Stimulated activated CD4-positive, alpha-beta T cell treated with anti-CD3 and anti-CD28 coated beads, Interleukin-15, amount 100 ng/mL, for 1 hour (primary cell): Measurements from ENCODE around the gene ARL16.

ENCODE experiments used
- DNase-seq, 2 donors: peaks; one replicate each; pipeline ENCODE4 v3.0.0-alpha.2; 2020; ENCODE audit warnings: low read depth in 1 of 2, low spot score in 1 of 2

ARL16 gene

GRCh38 chr17:81683584-81684441, at the start of gene ARL16, which contains the start of gene HGS:
Gene ARL16, minus strand, starts transcription at chr17:81683797. Its CDS starts 44 bp downstream, at chr17:81683753.
Gene HGS, plus strand, starts transcription at chr17:81684011. Its CDS starts 56 bp downstream, at chr17:81684067.
- DNase-seq, result peak; percentile 96

- DNase-seq, result no peak
These were observed 43.9 kb upstream of the ARL16 start for GRCh38 chr17:81727324-81728031.

GRCh38 chr17:81726004-81726403, 42.4 kb upstream of the ARL16 start:
- DNase-seq, result no peak

- no peak for DNase-seq
These were observed 41.8 kb upstream of the ARL16 start for GRCh38 chr17:81725439-81725838.

- DNase-seq, result no peak
These were observed 40.1 kb upstream of the ARL16 start for GRCh38 chr17:81723651-81724209.

GRCh38 chr17:81722184-81723120, 38.9 kb upstream of the ARL16 start:
- DNase-seq, result no peak

GRCh38 chr17:81720267-81721071, 36.9 kb upstream of the ARL16 start:
- DNase-seq, result no peak

GRCh38 chr17:81719410-81720266, 36.0 kb upstream of the ARL16 start:
- no peak for DNase-seq

GRCh38 chr17:81717766-81718089, 34.1 kb upstream of the ARL16 start:
- no peak for DNase-seq

GRCh38 chr17:81717049-81717765, 33.6 kb upstream of the ARL16 start:
- DNase-seq, result no peak

- DNase-seq, result no peak
These were observed 33.0 kb upstream of the ARL16 start for GRCh38 chr17:81716674-81716996.

- no peak for DNase-seq
These were observed 32.5 kb upstream of the ARL16 start for GRCh38 chr17:81715872-81716673.

- DNase-seq, result no peak
These were observed 31.7 kb upstream of the ARL16 start for GRCh38 chr17:81715107-81715871.

GRCh38 chr17:81714412-81715106, 31.0 kb upstream of the ARL16 start:
- no peak for DNase-seq

GRCh38 chr17:81713556-81714411, 30.2 kb upstream of the ARL16 start:
- no peak for DNase-seq
